CD4-positive, alpha-beta T cell treated with Interleukin-15 for 1 hour (primary cell): ENCODE measurements around the gene UBE2S.

Experiments used
- DNase-seq: peaks from one replicate; pipeline ENCODE4 v3.0.0-alpha.2; 2020

Gene UBE2S

DNA sequence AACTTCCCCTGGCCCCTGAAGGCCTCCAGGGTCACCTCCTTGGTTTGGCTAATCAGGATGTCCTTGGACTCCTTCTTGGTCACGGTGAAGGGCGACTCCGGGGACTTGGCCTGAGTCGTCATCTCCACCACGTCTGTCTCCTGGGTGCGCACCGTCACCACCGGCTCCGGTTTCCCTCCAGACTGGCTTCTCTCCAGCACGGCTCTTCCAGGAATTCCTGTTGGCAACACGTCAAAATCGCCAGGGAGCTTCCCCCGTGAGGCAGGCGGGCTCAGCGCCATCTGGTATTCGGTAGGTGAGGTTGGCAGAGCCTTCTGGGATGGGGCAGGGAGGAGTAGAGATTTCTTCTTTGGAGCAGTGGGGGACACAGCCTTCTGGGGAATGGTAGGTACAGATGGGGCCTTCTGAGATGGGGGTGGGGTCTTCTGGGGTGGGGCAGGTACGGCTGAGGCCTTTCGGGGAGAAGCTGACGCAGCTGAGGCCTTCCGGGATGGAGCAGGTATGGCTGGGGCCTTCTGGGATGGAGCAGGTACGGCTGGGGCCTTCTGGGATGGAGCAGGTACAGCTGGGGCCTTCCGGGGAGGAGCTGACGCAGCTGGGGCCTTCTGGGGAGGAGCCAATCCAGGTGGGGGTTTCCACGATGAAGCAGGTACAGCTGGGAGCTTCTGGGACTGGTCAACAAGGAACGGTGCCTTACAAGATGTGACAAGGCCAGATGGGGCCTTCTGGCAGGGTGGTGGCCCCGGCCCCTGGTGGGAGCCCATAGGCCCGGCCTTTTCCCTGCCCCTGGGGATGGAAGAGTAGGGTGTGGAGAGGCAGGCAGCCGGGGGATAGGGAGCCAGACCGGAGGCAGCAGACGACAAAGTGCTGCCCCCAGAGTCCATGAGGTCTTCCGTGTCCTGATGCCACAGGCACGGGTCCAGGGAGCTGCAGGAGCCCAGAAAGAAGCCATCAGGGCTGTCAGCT is 48.4 kb downstream of the UBE2S start:
- no peak for DNase-seq

DNA sequence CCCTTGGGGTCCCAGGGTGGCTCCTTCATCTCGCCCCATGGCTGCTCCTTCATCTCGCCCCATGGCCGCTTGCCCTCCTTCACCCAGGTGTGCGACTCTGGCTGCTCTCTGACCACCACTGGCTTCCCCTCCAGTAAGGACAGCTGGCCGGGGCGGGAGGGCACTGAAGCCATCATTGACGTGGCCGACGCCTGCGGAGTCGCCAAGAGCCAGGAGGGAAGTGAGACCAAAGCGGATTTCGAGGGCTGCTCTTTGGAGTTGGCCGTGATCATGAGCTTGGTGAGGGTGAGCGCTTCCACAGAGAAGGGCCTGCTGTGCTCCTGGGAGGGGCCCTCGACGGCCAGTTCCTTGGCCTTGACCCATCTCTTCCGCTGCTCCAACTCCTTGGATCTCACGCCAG is 49.1 kb downstream of the UBE2S start:
- DNase-seq, result no peak

DNA sequence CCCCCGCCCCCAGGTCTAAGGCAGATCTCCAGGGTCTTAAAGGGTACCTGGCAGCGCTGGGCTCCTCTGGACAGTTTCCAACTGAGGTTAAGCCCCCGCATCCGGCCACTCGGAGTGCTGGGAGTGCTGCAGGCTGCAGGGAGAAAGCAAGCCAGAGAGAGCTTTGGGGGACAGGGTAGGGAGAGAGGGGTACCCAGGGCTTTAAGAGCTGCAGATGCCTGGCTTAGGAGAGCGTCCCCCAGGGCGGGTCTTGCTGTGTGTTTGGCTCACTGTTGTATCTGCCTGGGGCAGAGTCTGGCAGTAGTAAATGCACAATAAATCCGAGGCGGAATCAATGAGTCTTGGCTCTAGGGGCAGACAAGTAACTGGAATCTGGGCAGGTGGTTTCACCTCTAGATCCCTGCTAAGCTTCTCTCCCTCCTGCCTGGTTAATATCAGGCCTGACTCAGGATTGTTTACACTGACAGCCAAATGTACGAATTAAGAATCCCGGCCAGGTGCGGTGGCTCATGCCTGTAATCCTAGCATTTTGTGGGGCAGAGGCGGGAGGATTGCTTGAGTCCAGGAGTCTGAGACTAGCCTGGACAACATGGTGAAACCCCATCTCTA is 52.3 kb downstream of the UBE2S start:
- no peak for DNase-seq

DNA sequence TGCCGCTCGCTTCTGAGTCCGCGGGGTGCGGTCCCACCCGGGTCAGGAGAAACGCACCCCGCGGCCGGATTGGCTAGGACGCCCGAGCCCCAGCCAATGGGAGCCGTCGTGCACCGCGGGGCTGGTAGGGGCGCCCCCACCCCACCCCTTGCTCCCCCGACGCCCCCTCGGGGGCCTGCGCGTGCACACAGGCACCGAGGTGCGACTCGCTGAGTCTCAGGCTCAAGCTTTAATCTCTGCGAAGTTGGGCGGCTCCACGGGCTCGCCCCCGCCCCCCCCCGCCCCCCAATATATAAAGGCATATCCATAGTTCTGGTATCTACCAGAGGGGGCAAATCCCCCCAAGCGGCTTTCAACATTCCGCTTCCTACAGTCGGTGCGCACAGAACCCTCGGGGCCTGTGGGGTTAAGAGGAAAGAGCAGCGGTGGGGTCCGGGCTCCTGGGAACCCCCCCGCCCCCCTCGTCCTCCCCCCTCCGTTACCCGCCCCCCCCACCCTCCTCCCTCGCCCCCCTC is 52.8 kb downstream of the UBE2S start, which contains the start of gene COX6B2:
Gene COX6B2 (minus strand): TSS at position 22 of the 515 bp plus-strand sequence. CDS start 198 bp downstream, outside the sequence.
- no peak for DNase-seq

DNA sequence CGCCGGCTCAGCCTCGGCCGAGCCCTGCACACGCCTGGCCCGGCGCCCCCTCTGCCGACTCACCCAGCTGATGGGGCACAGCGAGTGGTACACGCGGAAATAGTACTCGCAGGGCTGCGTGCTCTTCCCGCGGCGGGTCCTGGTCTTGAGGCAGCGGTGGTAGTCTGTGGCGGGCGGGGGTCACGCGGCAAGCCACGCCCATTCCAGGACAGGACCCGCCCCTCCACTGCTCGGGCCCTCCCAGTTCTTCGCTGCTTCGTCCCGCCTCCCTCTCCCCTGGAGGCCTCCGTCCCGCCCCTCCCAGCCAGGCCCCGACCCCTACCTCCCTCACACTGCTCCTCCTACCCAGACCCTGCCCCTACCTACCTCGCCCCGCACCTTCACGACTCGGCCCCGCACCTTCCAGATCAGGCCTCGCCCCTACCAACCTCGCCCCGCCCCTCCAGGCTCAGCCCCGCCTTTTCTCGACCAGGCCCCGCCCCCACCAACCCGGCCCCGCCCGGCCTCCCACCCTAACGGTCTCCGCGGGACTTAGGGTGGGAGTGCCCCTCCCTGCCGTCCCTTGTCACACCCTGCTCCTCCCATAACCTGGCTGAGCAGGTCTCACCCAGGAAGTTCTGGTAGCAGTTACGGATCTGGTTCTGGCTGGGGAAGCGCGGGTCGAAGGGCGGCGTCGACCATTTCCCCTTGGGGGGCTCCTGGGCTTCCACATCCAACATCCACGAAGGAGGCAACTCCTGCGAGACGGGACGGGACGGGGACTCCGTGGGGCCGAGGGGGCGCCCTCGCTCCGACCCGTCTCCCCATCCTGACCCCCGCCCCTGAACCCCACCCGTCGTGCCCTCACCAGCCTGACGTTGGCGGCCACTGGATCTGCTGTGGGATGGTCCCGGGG is 53.5 kb downstream of the UBE2S start:
- peak; percentile 81 for DNase-seq

DNA sequence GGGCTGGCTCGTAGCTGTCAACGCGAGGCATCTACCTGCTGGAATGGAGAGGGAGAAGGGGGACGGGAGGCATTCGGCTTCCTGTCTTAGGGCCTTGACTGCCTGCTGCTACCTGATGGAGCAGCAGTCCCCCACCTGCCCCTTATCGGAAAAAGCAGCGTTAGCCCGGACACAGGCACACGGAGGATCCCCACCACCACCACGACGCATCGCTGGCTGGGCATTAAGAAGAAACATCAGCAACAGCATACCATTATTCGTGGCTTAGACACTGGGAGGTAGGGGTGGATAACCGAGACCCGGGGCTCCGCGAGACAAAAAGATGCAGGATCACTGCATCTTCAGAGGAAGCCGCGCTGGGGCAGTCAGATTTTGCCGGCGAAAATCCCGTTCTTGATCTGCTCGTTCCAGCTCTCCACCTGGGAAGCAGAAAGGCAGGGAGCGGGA is 54.2 kb downstream of the UBE2S start:
- DNase-seq, result no peak

DNA sequence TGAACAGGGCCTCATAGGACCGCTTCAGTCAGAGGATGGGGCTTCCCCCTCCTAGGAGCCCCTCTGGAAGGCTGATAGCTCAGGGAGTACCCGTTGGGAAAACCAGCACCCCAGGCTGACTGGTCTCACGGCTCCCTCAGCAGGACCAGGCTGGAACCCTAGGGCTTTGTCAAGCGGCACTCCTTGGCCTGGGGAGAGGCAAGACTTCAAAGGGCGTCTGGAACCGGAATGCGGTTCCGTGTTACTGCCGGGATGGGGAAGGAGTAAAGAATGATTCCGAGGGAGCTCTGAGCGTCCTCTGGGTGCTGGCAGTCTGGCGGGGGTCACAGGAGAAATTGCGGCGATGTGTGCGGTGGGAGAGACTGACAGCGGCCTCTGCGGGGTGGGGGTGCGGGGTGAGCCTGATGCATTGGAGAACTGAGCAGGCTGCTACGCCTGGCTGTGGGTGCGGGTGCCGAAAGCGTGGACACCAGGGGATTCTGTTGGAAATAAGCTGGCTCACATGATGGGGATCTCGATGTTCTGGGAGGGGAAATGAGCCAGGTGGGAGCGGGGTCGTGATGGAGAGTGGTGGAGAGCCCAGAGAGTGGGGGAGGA is 54.9 kb downstream of the UBE2S start:
- no peak for DNase-seq

DNA sequence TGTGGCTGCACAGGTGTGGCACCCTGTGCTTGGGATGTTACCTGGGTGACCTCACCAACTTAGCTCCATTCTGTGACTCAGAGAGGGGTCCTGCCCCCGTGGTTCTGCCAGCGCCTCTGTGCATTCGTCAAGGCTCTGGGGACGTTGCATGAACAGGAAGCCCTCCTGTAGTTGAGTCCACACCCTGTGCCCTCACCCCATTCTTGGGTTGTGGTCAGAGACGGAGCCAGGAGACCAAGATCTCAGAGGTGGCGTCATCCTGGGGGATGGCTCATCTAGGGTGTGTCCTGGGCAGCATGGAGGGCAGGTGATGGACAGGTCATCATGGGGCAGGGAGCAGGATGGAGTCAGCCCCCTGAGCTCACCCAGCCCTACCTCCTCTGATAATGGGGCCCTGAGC is 55.5 kb downstream of the UBE2S start:
- DNase-seq, result no peak

DNA sequence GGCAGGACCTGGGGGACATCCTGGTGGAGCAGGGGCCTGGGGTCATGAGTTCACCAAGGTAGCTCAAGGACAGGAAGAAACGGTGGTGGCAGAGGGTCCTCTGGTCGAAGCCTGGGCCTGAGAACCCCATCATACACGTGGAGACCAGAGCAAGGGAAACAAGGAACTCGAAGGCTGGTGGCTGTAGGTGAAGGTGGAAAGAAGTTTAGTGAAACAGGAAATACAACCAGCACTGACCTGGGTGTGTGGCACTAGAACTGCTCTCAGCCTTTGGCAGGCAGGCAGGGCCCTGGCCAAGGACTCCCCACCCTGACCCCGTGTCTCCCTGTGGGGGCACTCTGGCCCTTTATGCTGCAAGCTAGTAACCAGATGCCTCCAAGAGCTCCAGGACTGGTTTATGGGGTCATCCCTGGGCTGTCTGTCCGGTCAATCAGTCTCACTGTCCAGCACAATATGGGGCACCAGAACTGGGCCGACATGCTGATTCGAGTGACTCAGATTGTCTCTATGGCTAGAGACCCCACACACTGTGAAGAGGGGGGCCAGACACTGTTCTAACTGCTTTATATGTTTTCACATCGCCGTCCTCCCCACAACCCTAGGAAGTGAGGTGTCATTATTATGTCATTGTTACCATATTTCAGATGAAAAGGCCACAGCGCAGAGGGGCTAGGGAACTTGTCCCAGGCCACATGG is 56.8 kb downstream of the UBE2S start:
- DNase-seq, result no peak
